ENCODE measurements around the gene CDC42BPB. TPM values are rescaled to one million over a fixed set of nuclear protein-coding genes. Genes with fewer than 3 reads are reported as not detected.

Gene CDC42BPB
- total RNA-seq, 1 donor from 2014 or later: 68.4 TPM

DNA sequence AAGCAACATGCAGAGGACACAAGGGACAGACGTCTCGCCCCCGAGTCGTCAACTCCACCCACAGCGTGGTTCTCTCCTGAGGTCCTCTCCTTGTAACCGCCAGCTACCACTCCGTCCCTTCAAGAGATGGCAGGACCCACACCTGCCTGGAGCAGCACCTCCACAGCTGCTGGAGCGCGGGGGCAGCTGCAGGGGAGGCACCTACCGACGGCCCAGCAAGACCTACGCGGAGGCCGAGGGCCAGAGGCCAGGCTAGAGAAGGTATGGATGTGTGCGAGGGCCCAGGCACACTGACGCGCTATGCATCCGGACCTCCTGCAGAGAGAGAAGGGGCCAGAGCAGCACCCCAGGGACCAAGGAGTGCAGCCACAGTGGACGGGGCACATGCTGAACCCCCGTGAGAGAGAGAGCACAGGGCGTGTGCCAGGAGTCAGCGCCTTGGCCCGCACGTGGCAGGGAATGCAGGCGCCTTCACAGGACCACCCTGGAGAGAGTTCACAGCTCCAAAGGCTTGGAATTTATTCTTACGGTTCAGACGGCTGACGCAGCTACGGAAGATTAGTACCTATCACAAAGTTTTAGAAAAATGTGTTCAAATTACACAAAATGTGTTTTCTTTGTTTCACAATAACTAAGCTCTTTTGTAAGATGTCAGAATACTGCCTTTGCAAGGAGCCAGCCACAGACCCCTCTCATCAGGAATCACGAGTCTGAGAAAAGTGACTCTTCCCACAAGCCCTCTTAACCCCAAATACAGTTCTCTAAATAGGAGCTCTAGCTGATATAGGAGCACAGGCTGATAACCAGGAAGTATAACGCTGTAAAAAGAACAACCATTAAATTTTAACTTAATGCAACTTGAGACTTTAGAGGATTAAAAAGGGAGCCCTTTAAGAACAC lies 36.8 kb downstream of the CDC42BPB start:
- no peak overlapping the region for H3K4me3 ChIP-seq (ENCODE audit: low read depth, low read length)
- TF ChIP-seq, protein P1, sequence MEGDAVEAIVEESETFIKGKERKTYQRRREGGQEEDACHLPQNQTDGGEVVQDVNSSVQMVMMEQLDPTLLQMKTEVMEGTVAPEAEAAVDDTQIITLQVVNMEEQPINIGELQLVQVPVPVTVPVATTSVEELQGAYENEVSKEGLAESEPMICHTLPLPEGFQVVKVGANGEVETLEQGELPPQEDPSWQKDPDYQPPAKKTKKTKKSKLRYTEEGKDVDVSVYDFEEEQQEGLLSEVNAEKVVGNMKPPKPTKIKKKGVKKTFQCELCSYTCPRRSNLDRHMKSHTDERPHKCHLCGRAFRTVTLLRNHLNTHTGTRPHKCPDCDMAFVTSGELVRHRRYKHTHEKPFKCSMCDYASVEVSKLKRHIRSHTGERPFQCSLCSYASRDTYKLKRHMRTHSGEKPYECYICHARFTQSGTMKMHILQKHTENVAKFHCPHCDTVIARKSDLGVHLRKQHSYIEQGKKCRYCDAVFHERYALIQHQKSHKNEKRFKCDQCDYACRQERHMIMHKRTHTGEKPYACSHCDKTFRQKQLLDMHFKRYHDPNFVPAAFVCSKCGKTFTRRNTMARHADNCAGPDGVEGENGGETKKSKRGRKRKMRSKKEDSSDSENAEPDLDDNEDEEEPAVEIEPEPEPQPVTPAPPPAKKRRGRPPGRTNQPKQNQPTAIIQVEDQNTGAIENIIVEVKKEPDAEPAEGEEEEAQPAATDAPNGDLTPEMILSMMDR (conservative IDR thresholded peaks at IDR 0.05; ENCODE audit: low read depth, low read length): no peak
- DNase-seq (ENCODE audit: low read depth): no peak

DNA sequence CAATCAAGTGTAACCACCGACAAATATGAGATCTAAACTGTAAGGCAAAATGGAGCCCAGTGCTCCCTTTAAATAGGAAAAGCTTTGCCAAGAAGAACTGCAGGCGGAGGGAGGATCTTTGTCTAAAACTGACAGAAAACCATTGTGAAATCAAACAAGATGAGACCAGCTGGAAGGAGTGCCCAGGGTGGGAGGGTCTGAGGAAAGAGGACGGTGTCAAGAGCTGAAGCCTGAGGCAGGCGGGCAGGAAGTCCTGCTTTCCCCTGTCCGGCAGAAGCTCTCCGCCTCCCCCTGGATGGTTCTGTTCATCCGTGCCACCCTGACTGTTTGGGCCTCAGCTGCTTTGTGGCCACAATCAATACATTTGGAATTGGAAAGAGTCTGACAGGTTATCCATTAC lies 37.5 kb downstream of the CDC42BPB start:
- TF ChIP-seq, protein P1 (conservative IDR thresholded peaks at IDR 0.05; ENCODE audit: low read depth, low read length): no peak
- no peak overlapping the region for H3K4me3 ChIP-seq (ENCODE audit: low read depth, low read length)
- no peak for DNase-seq (ENCODE audit: low read depth)

DNA sequence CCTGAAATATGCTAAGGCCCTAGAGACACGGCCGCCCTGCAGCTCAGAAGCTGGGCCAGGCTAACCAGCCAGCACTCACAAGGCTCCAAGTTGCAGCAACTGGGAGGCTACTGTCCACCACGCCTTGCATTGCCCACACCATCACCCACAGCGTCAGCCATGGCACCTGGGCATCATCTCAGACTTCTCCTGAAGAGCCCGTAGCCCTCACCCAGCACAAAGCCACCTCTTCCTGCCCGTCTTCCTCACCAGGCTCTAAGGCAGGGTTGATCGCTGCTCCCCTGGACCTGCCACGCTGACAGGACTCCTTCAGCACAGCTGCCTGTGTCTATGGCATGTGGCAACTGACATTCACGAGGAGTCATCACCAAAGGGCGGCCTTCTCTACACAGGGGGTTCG lies 38.1 kb downstream of the CDC42BPB start:
- TF ChIP-seq, protein P1 (conservative IDR thresholded peaks at IDR 0.05; ENCODE audit: low read depth, low read length): no peak
- H3K4me3 ChIP-seq (ENCODE audit: low read depth, low read length): no peak overlapping the region

DNA sequence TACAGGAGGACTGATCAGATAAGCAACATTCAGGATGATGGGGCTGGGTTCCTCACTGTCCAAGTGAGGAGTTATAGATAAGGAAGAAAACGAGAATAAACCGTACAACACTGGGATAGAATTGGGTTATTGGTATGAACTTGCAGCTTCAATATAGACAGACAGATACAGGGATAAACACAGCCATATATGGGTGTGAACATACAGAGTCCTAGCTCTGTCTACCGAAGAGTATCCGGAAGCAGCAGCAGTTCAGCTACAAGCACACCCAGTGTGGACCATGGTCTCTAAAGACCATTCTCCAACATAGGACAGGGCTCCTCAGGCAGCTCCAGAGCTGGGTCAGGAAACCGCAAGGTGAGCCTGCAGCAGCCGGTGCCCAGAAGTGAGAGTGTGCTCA lies 40.8 kb downstream of the CDC42BPB start:
- TF ChIP-seq, protein P1 (conservative IDR thresholded peaks at IDR 0.05; ENCODE audit: low read depth, low read length): no peak
- no peak for DNase-seq (ENCODE audit: low read depth)
- H3K4me3 ChIP-seq (ENCODE audit: low read depth, low read length): no peak overlapping the region

More for the DNA sequence above, 38.1 kb downstream of the CDC42BPB start:
- DNase-seq (ENCODE audit: low read depth): no peak

DNA sequence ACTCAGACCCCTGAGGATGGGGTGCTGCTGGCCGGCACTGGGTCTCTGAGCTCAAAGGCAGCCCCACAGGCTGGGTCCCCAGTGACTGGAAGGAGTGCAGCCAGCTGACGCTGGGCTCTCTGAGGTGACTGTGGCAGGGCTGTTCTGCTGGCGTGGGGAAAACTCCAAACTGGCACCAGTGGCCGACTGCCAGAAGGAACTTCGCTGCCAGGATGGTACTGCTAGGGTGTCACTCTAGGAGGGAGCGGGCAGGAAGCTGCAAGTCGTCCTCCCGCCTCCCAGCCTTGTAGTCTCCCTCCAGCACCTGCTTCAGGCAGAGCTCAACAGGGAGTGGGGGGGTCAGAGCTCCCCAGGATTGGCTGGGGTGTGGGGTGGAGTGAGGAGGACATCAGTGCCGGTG lies 41.3 kb downstream of the CDC42BPB start:
- DNase-seq (ENCODE audit: low read depth): no peak
- H3K4me3 ChIP-seq (ENCODE audit: low read depth, low read length): no peak overlapping the region
- TF ChIP-seq, protein P1 (conservative IDR thresholded peaks at IDR 0.05; ENCODE audit: low read depth, low read length): no peak

DNA sequence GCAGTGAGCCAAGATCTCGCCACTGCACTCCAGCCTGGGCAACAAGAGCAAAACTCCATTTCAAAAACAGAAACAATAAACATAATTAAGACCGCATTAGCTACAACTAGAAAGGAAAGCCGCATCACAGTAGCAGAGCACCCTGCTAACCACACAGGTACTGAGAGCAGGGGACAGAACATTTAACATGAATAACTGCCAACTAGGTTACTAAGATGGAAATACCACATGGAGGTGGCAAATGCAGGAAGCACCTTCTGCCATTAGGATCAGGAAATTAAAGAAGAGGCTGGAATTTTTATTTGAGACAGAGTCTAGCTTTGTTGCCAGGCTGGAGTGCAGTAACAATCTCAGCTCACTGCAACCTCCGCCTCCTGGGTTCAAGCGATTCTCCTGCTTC lies 41.9 kb downstream of the CDC42BPB start:
- DNase-seq (ENCODE audit: low read depth): no peak
- TF ChIP-seq, protein P1 (conservative IDR thresholded peaks at IDR 0.05; ENCODE audit: low read depth, low read length): no peak
- no peak overlapping the region for H3K4me3 ChIP-seq (ENCODE audit: low read depth, low read length)

Data from epithelial cell of proximal tubule (primary cell).